K562 (cell line): ENCODE measurements around the gene CDC45.

Experiments
- CBX5 ChIP-seq: IDR thresholded peaks from 2 replicates; pipeline ENCODE4 v1.6.1; 2014; ENCODE audit warnings: low read depth, borderline replicate concordance
- NFYB ChIP-seq: IDR thresholded peaks from 2 replicates; pipeline ENCODE4 v1.6.1; 2011; ENCODE audit warnings: mild to moderate bottlenecking, moderate library complexity; ENCODE audit not compliant: insufficient read length; ENCODE audit errors: extremely low read depth
- NRF1 ChIP-seq, 2 experiments: fragments of 450-650 bp; IDR thresholded peaks in 1 of 2; conservative IDR thresholded peaks in 1 of 2; 2 replicates each; pipeline ENCODE4 v1.6.1; 2014; ENCODE audit warnings: mild to moderate bottlenecking in 2 of 2
- PHF20 ChIP-seq: fragments of 450-650 bp; IDR thresholded peaks from 2 replicates; pipeline ENCODE4 v1.6.1; 2018; ENCODE audit not compliant: partially characterized antibody
- POLR2A ChIP-seq: fragments of 450-650 bp; conservative IDR thresholded peaks from 2 replicates; pipeline ENCODE4 v1.6.1; 2016
- POLR2G ChIP-seq: fragments of 200-400 bp; formaldehyde crosslinking; IDR thresholded peaks from 2 replicates; pipeline ENCODE4 v1.6.1; 2017; ENCODE audit warnings: low read depth, mild to moderate bottlenecking, antibody characterized with exemption, low read length, moderate library complexity
- SIN3A ChIP-seq, 2 experiments: fragments of 150-350 bp in 1 of 2; IDR thresholded peaks; 2 replicates each; pipeline ENCODE4 v1.6.1; 2011 to 2016; ENCODE audit warnings: borderline replicate concordance in 2 of 2, low read depth in 2 of 2, low read length in 2 of 2, mild to moderate bottlenecking in 2 of 2, moderate library complexity in 2 of 2; ENCODE audit not compliant: control insufficient read depth in 1 of 2
- SRF ChIP-seq, 2 experiments: fragments of 250-450, 450-650 bp in 1 of 2; sonication (Bioruptor Pico) in 1 of 2; sonication (generic) in 1 of 2; formaldehyde crosslinking; IDR thresholded peaks; 2 replicates each; pipeline versions ENCODE4 v1.5.0 to v1.5.1; 2020 to 2022; ENCODE audit warnings: mild to moderate bottlenecking in 1 of 2, missing genetic modification reagents in 1 of 2
- U2AF2 ChIP-seq: fragments of 200-400 bp; formaldehyde crosslinking; optimal IDR thresholded peaks from 2 replicates; pipeline ENCODE3; 2017; ENCODE audit warnings: low read depth, mild to moderate bottlenecking, low read length
- XRCC3 ChIP-seq: fragments of 450-650 bp; IDR thresholded peaks from 2 replicates; pipeline ENCODE4 v1.6.1; 2017; ENCODE audit warnings: mild to moderate bottlenecking, moderate library complexity
- ZNF274 ChIP-seq: IDR thresholded peaks from 2 replicates; pipeline ENCODE4 v1.6.1; 2011; ENCODE audit warnings: low read depth, mild to moderate bottlenecking, low read length, moderate library complexity, borderline replicate concordance
- ZNF695 ChIP-seq: fragments of 450-650 bp; formaldehyde crosslinking; IDR thresholded peaks from 2 replicates; pipeline ENCODE4 v1.4.0; 2020; ENCODE audit warnings: mild to moderate bottlenecking, moderate library complexity
- TF ChIP-seq, protein P1 (sequence below), 3 experiments: IDR thresholded peaks in 2 of 3; conservative IDR thresholded peaks in 1 of 3; 2 replicates each; pipeline ENCODE4 v1.5.1; 2011 to 2012; ENCODE audit warnings: low read length in 3 of 3, mild to moderate bottlenecking in 3 of 3, control low read depth in 2 of 3, improper control_type of control experiment in 1 of 3, inconsistent platforms in 1 of 3, low read depth in 1 of 3, mixed read lengths in 1 of 3, moderate library complexity in 1 of 3; ENCODE audit not compliant: insufficient read depth in 2 of 3
- TF ChIP-seq, protein P2 (sequence below), 2 experiments: fragments of 200-800 bp in 1 of 2; sonication (Bioruptor generic) in 1 of 2; sonication (generic) in 1 of 2; formaldehyde crosslinking in 1 of 2; IDR thresholded peaks in 1 of 2; conservative IDR thresholded peaks in 1 of 2; 2 replicates each; pipeline versions ENCODE4 v1.5.0 to v1.6.1; 2016 to 2020; ENCODE audit warnings: missing compliant biosample characterization in 1 of 2, missing genetic modification characterization in 1 of 2, missing genetic modification reagents in 1 of 2

DNA sequence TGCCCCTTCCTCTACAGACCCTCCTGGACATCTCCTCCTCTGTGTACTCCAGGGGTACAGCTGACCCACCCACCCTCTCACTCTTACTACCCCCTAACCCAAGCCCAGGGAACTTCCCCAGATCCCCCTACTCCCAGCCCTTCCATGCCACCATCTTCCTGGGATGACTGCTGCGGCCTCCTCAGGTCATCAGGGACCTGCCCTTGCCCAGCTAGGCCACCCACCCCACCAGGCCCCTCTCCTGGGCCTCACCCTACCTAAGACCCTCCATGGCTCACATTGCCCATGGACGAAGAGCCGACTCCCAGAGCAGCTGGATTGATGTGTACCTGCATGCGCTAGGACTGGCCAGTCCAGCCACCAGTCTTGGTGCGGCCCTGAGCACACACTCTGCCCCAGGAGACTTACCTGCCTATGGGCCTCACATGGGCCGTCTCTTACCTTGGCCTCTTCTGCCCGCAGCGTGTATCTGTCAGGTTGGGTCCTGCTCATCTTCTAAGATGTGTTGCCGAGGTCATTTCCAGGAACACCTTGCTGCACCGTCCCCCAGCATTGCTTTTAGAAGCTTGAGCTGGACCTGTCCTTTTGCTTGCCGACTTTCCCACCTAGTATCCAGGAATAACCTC lies 46.5 kb downstream of the CDC45 start:
- TF ChIP-seq ZNF695 (no peak), ZNF274 (no peak), CBX5 (no peak), U2AF2 (no peak), NRF1 (conservative IDR thresholded peaks at IDR 0.05 in 1 of 2, IDR thresholded peaks at IDR 0.05 in 1 of 2) (no peak), NFYB (no peak), SIN3A (IDR thresholded peaks at IDR 0.05; ENCODE audit: borderline replicate concordance in 2 of 2, control insufficient read depth in 1 of 2, low read depth in 2 of 2, low read length in 2 of 2) (no peak), XRCC3 (no peak), SRF (CRISPR knock-in tag; IDR thresholded peaks at IDR 0.05) (no peak), POLR2A (no peak), POLR2G (0 out of 2 replicates have a peak, but pooled peaks have one; percentile 15), PHF20 (no peak)
- TF ChIP-seq, protein P1, sequence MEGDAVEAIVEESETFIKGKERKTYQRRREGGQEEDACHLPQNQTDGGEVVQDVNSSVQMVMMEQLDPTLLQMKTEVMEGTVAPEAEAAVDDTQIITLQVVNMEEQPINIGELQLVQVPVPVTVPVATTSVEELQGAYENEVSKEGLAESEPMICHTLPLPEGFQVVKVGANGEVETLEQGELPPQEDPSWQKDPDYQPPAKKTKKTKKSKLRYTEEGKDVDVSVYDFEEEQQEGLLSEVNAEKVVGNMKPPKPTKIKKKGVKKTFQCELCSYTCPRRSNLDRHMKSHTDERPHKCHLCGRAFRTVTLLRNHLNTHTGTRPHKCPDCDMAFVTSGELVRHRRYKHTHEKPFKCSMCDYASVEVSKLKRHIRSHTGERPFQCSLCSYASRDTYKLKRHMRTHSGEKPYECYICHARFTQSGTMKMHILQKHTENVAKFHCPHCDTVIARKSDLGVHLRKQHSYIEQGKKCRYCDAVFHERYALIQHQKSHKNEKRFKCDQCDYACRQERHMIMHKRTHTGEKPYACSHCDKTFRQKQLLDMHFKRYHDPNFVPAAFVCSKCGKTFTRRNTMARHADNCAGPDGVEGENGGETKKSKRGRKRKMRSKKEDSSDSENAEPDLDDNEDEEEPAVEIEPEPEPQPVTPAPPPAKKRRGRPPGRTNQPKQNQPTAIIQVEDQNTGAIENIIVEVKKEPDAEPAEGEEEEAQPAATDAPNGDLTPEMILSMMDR (IDR thresholded peaks at IDR 0.05 in 2 of 3, conservative IDR thresholded peaks at IDR 0.05 in 1 of 3; ENCODE audit: insufficient read depth in 2 of 3, low read depth in 1 of 3, low read length in 3 of 3) = no peak
- TF ChIP-seq, protein P2, sequence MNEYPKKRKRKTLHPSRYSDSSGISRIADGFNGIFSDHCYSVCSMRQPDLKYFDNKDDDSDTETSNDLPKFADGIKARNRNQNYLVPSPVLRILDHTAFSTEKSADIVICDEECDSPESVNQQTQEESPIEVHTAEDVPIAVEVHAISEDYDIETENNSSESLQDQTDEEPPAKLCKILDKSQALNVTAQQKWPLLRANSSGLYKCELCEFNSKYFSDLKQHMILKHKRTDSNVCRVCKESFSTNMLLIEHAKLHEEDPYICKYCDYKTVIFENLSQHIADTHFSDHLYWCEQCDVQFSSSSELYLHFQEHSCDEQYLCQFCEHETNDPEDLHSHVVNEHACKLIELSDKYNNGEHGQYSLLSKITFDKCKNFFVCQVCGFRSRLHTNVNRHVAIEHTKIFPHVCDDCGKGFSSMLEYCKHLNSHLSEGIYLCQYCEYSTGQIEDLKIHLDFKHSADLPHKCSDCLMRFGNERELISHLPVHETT (CRISPR knock-in tag; conservative IDR thresholded peaks at IDR 0.05 in 1 of 2, IDR thresholded peaks at IDR 0.05 in 1 of 2) = no peak
